ENCODE data around the gene APLF. TPM values are rescaled to one million over a fixed set of nuclear protein-coding genes. Genes with fewer than 3 reads are reported as not detected.

Gene APLF
- total RNA-seq (2014; rRNA removed) (0.69 and 2.4 TPM in 2 replicates), Bru-seq, nascent RNA (percentile 52 among the genes with signal in this experiment), BruChase-seq, experiment 1, labeled RNA remaining after a 6-hour chase (percentile 45 among the genes with signal in this experiment), BruChase-seq, experiment 2, labeled RNA remaining after a 2-hour chase (percentile 55 among the genes with signal in this experiment)
- long read RNA-seq, partial matches to known transcripts: 0 of 10 reads
- long read RNA-seq, other reads (novel, unspliced or antisense): 6 of 10 reads

GRCh38 chr2:68467077-68467960 is at the start of gene APLF, which contains the start of gene FBXO48:
Gene APLF, plus strand, starts transcription at chr2:68467585. Its CDS starts 147 bp downstream, at chr2:68467732.
Gene FBXO48, minus strand, starts transcription at chr2:68467294. Its CDS starts 2,149 bp downstream, at chr2:68465145.
- no TSS peak for BruUV-seq (replicated peaks)
- ChIA-PET POLR2A (ENCODE audit: unreplicated experiment) (interaction anchor here (0.6 kb wide), 1 partner anchor 409 kb away, joined by 6 read pairs; no protein-coding TSS in a partner anchor), CTCF (interaction anchor here (0.6 to 1.9 kb wide), 5 partner anchors 22 to 242 kb away, joined by 4 to 6 read pairs (median 5); no protein-coding TSS in a partner anchor)
- Histone ChIP-seq H3K27me3 (ENCODE audit: low read length) (no peaks in the 10 kb centered on the region), H3F3A (ENCODE audit: low read length, unreplicated experiment) (no peaks in the 10 kb centered on the region), H2AFZ (ENCODE audit: low read length) (peak within 1 kb of the TSS; percentile 95), H4K20me1 (ENCODE audit: low read length) (no peaks in the 10 kb centered on the region), H3K27ac (ENCODE audit: low read length) (peak within 1 kb of the TSS; percentile 49), H3K4me1 (ENCODE audit: insufficient read depth, low read length) (peaks cover 35% of the 10 kb centered on the region), H3K9me3 (ENCODE audit: low read length) (no peaks in the 10 kb centered on the region), H3K4me3 (ENCODE audit: low read length) (peak within 1 kb of the TSS; percentile 86), H3K9me2 (replicated peaks; ENCODE audit: low read length) (no peaks in the 10 kb centered on the region), H3K36me3 (ENCODE audit: low read depth, low read length) (no peaks in the 10 kb centered on the region), H3K79me2 (ENCODE audit: low read length) (peaks cover 8% of the 10 kb centered on the region; the same call in 1 of the 2 replicates), H3K9ac (ENCODE audit: low read length) (peak within 1 kb of the TSS; percentile 91), H3K4me2 (ENCODE audit: low read length) (peak within 1 kb of the TSS; percentile 95)
- DNase-seq (peak; percentile 99), ATAC-seq (peak; percentile 90)
- no peak for TF ChIP-seq CTCF (conservative IDR thresholded peaks at IDR 0.05; ENCODE audit: low read depth, low read length)
- intact Hi-C loops (cut with micrococcal nuclease): loop anchor here (2.0 to 5.0 kb wide), 4 partner anchors 19 to 460 kb away; no protein-coding TSS in a partner anchor

- Histone ChIP-seq H3K9ac (ENCODE audit: low read length) (no peak overlapping the region), H3K27me3 (ENCODE audit: low read length) (no peaks in the 10 kb centered on the region), H3K9me3 (ENCODE audit: low read length) (no peaks in the 10 kb centered on the region), H3K79me2 (ENCODE audit: low read length) (no peaks in the 10 kb centered on the region), H3K27ac (ENCODE audit: low read length) (no peak overlapping the region), H3K4me2 (ENCODE audit: low read length) (no peak overlapping the region), H3K4me3 (ENCODE audit: low read length) (no peak overlapping the region), H3F3A (ENCODE audit: low read length, unreplicated experiment) (no peaks in the 10 kb centered on the region), H3K4me1 (ENCODE audit: insufficient read depth, low read length) (no peaks in the 10 kb centered on the region), H4K20me1 (ENCODE audit: low read length) (no peaks in the 10 kb centered on the region), H2AFZ (ENCODE audit: low read length) (no peak overlapping the region), H3K36me3 (ENCODE audit: low read depth, low read length) (no peaks in the 10 kb centered on the region), H3K9me2 (replicated peaks; ENCODE audit: low read length) (no peaks in the 10 kb centered on the region)
- no peak for DNase-seq
- peak; percentile 27; the same call in 1 of the 2 replicates for ATAC-seq
- ChIA-PET CTCF (no interaction called here), POLR2A (ENCODE audit: unreplicated experiment) (no interaction called here)
- BruUV-seq (replicated peaks): no TSS peak
- TF ChIP-seq EZH2phosphoT487 (IDR thresholded peaks at IDR 0.05; ENCODE audit: borderline replicate concordance, low read length) (no peak), CTCF (conservative IDR thresholded peaks at IDR 0.05; ENCODE audit: low read depth, low read length) (no peak), EZH2 (IDR thresholded peaks at IDR 0.05; ENCODE audit: low read length, unreplicated experiment) (no peak)
- intact Hi-C loops (cut with micrococcal nuclease): no loop called here
Measured at GRCh38 chr2:68417926-68418325, 49.5 kb upstream of the APLF start.
